ACHN (cell line): ENCODE results near the gene ACE2.
"Not testable (repeated sequence)": the region's sequence is repeated elsewhere in the genome, so short reads cannot be mapped to it uniquely, and the experiment has no call there.

Experiments
- DNase-seq: peaks from one replicate; pipeline ENCODE4 v3.0.0-alpha.2; 2015
- in situ Hi-C: cut with HindIII; loops from 2 replicates; pipeline ENCODE4 v1.10.0; 2017; ENCODE audit warnings: low sequenced_read_pairs, low pct_ligation_motif_present, low pct_unique_long_range_greater_than_20kb

The ACE2 gene

DNA sequence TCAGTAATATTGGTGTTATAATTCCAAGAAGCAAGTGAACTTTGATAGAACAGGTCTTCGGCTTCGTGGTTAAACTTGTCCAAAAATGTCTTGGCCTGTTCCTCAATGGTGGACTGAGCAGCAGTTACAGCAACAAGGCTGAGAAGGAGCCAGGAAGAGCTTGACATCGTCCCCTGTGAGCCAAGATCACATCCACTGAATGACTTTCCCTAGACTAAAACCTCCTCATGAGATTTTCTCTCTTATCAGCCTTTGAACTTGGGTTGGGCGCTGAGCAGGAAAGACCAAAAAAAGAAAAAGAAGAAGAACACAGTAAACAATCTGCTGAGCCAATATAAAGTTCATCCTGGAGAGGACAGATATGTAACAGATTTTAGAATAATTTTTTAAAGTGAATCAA, at the start of gene ACE2:
ACE2 (minus strand) TSS at position 216 of the 400 bp plus-strand sequence; CDS start at position 167, 49 bp downstream.
- in situ Hi-C loops, result no loop called here
- no peak for DNase-seq

DNA sequence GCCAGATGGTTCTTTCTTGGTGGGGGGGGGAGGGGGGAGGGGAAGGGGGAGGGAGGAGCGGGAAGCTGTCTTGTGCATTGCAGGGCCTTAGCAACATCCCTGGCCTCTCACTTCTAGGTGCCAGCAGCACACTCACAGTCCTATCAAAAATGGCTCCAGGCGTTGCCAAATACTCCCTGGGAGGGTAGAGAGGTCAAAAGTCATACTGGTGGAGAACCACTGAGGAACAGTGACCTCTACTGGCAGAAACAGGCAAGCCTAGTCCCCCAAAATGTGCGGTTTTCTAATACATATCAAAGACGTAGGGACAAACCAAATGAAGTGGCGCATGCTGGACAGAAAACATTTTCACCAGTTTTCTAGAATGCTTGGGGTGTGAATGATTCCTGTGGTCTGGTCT, 46.8 kb upstream of the ACE2 start:
- in situ Hi-C loops, DNase-seq: not testable (repeated sequence)

DNA sequence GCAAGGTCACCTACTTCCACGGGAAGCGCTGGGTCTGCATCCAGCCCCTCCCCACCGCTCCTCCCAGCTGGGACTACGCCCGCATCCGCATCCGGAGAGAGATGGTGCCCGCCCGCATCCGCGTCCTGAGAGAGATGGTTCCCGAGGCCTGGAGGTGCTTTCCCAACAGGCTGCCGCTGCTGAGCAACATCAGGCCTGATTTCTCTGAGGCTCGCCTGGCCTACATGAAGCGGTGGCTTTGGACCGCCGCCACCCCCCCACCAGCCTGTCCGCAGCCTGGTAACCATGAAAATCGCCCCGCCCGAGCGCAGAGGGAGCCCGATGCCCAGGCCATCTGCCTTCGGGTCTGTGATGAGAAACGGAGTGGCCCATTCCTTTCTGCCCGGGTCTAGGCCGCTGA, 45.8 kb upstream of the ACE2 start:
- no peak for DNase-seq
- in situ Hi-C loops, result no loop called here

DNA sequence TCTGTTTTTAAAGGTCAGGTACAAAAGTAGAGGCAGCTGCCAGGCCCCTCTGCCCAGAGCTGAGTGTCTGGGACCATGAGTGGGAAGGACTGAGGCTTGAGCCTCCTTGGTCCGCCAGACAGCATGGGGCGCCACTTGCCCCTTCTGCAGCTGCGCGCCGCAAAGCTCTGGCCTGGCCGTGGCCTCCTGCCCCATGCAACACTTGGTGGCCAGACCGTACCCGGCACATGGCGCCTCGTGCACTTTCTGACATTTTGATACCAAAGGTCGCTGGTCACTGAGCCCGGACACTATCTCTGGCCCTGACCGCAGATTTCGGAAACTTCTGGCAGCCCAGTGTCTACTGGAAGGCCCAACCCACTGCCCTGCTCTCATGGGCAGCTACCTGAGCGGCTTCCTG, 45.3 kb upstream of the ACE2 start:
- no peak for DNase-seq
- in situ Hi-C loops, result no loop called here

DNA sequence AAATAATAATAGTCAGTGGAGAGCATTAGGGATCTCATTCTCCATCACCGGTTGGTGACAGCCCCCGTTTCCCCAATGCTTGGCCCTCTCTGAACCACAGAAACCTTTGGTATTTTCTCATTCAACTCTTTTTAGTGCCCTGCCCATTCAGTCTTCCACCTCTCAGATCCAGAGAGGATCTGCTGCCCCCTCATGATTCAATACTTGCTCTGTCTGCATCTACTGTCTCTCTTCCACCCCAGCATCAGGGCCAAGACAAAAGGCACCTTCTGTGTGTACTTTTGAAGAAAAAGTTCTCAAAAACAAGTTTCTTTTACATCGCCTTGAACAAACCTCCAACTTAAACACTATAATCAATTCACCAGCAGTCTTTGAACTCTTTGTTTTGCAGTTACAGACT, 44.5 kb upstream of the ACE2 start:
- in situ Hi-C loops, result no loop called here
- no peak for DNase-seq

DNA sequence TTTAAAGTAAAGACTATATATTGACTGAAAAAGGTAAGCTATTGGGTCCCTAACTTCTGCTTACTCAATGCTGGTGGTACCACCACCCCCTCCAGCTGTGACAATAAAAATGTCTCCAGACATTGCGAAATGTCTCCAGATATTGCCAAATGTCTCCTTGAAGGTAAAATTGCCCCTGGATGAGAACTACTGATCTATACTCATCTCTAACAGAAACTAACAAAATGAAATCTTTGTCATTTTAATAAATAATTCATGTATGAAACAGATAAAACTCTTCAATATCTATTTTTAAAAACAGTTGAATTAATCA, 43.8 kb upstream of the ACE2 start:
- no peak for DNase-seq

DNA sequence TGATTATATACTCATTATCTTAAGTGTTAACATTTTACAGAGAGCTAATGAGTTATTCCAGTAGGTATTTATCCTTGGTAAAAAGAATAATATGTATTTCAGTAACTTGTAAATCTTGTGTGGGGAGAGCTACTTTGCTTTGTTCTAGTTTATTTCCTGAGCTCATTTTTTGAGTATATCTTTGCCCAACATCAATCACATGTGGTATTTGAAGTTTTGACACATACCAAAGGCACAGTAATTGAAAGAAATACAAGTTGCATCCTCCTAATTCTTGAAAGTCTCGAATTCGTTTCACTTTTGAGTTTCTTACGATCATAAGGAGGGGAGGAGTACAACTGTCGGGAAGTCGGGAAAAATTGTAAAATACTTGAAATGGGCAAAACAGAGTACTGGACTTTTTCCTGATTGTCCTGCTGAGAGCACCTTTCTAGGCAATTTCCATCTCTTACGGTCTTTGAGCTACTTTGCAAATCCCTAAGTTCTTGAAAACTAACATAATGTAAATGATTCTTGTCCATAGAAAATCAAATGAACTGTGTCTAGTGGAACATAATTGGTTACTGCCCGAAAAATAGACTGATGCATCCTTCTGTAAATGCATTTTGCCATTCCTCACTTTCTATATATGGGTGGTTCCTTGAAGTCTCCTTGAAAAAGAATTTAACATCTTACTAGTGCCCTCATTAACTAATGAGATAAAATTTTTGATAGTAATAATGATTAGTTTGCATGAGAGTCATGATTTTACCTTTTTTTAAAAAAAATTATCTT, 43.2 kb upstream of the ACE2 start:
- DNase-seq, result no peak
- in situ Hi-C loops, result no loop called here

More for the DNA sequence above, 43.8 kb upstream of the ACE2 start:
- in situ Hi-C loops, result no loop called here

DNA sequence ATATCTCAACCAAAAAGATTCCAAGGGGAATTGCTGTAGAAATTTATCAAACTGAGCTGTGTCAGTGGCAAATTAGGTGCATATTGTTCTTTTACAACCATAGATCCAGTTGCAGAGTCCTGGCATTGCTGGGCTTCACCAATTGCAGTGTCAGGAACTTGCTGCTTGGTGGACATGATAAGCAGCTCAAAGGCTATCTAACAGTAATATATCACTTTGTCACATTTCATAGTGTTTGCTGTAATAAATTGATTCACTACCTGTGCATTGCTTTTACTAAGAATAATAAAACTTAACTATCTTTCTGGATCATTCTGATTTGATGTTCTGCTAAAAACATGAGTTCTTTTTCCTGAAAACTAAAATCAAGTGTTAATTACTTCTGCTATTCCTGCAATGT, 30.9 kb upstream of the ACE2 start:
- DNase-seq, result no peak
- in situ Hi-C loops, result no loop called here

DNA sequence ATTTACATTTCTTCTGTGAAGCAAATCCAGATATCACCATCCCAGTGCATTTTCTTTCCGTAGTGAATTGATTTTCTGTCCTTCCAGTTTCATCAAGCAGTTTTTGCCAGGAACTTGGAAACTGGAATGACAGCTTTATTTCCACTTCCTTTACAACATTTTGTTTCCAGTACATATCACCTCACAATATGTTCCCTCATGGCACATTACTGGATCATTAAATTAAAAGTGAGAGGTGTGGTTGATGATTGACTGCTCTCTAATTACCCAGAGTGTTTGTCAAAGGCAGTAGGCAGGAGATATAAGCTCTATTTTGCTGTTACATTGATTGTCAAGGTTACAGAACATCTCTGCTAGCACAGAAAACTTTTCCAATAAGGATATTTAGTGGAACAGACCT, 22.3 kb upstream of the ACE2 start:
- in situ Hi-C loops, result no loop called here
- no peak for DNase-seq

DNA sequence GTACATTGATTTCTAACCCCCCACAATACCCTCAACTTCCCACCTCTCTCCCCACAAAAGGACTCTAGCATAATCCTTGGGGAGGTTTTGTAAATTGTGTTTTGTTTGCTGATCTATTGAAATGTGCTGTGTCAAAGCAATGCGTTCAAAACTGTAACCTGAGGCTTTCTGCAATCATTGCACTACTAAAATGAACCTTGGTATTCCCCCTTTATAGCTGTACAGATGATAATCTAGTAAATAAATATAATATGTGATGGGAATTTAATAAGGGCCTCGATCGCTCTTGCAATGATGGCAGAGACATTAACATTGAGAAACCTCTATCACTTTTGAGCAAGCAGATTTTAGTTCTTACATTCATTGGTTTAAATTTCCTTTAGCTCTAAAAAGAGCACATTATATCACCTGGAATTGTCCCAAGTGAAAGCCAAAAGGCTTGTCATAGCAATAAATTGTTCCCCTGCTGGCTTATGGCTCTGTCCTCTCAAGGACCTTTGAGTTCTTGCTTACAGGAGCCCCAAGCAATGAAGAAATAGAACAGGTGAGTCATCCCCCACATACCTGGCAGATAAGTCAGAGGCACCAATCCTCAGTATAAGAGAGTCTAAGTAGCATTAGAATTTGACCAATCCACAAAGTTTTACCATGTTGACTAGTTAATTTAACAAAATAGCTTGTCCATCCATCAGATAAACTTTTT, 18.4 kb upstream of the ACE2 start:
- in situ Hi-C loops, result no loop called here
- peak; percentile 19 for DNase-seq

DNA sequence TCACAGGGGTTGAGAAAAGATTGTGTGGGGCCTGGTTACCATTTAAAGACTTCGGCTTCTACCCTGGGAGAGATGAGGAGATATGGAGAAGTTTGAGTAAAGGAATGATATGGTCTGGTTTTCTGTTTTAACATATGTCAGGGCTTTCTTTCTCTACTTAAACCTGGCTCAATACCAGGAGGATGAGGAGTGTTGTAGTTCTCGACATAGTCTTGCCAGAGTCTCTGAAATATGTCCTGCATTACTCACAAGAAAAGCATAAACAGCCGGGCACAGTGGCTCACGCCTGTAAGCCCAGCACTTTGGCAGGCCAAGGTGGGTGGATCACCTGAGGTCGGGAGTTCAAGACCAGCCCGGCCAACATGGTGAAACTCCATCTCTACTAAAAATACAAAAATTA, 16.4 kb upstream of the ACE2 start:
- in situ Hi-C loops, result no loop called here
- no peak for DNase-seq

DNA sequence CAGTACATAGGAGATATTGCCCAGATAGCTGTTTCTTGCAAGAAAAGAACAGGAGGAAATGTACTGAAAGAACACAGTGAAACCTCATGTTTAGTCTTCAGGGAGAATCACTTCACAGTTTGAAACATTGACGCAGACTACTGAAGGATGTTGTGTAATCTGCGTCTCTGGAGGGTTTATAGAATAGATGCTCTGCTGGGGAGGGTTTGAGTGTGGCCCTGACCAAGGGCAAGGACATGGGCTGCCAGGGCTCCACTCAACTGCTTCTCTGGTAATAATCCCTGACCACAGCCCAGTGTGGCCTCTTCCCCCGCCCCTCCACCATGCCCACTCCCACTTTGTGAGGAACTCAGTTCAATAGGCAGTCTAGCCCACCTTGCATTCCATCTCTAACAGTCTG, 15.8 kb upstream of the ACE2 start:
- in situ Hi-C loops, result no loop called here
- DNase-seq, result no peak

DNA sequence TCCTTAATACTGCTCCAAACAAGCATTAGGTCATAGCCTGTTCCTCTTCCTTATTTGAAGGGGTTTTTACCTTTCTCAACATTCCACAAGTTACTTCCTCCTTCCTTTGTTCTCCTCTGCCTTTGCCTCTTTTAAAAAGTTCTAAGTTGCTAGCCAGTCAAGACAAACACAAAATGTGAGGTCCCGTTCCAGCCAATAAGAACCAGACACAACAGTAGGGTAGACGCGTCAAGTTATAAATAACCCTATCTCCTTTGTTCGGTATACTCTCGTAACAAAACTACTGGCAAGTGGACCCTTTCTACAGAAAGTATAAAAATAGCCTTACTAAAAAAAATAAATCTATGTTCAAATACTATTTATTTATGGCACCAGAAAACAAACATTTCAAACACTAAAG, 6.3 kb upstream of the ACE2 start:
- DNase-seq, result no peak
- in situ Hi-C loops, result no loop called here

DNA sequence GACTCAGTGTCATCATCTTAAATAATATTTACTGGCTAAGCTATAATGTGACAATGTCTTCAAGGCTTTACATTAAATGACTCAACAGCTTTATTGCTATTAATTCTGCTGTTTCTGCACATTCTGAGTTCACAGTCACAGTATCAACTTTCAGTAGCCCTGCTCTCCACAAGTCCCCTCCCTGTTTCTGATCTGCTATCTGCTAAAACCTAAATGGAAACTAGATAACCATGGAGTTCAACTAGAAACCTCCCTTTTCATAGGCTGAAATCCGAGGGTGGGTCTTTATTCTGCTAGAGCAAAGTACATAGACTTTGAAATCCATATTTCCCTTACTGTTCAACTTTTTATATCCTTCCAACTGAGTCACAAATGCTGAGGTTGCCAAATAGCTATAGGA, 5.4 kb upstream of the ACE2 start:
- no peak for DNase-seq
- in situ Hi-C loops, result no loop called here

DNA sequence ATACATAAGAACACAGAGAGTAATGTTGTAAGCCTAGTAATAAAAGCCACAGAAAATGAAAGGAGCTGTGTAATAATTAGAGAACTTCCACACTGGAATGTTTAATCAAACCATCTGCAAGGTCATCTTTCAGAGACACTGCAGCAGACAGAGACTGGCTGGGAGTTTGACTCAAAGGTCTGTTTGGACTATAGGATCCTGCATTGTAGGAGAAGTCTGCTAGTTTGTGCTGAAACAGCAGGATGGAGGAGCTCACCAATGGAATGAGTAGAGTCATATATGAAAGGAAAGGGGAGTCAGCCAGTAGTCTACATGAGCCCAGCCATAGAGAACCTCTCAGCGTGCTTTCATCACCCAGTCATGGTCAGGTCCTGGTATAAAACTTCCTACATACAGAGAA, 4.5 kb upstream of the ACE2 start:
- DNase-seq, result no peak
- in situ Hi-C loops, result no loop called here

DNA sequence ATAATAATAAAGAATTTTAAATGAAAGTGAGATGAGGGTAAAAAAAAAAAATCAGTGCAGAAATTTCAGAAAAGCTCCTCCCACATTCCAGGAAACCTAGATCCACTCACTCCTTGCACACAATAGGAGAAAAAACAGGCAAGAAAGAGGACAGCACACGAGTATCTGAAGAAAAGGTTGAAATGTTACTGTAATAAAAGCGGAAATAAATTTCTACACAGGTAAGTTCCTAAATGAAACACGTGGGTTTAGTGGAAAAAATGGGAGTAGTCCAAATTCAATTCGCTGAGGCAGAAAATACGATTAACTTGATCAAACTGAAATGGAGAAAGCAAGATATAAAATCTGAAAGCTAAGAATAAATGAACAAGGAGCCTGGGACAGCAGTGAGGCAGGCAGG, 2.0 kb upstream of the ACE2 start:
- in situ Hi-C loops, result no loop called here
- DNase-seq, result no peak

DNA sequence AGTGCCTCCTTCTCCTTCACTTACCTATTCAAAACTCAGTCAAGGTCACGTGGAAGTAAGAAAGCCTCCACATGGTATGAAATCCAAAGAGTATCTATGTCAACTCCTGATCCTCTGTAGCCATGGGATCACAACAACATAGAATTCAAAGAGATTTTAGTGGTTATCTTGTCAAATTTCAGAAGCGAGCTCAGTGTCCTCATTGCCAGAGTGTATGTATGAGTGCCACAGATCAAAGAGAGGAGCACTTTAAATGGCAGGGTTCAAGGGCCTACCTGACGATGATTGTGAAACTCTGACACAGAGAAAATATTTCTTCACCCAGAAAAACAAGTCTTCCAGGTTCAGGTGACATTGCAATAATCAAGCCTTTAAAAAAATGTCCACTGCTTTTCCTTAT, 1.2 kb upstream of the ACE2 start:
- no peak for DNase-seq
- in situ Hi-C loops, result no loop called here

DNA sequence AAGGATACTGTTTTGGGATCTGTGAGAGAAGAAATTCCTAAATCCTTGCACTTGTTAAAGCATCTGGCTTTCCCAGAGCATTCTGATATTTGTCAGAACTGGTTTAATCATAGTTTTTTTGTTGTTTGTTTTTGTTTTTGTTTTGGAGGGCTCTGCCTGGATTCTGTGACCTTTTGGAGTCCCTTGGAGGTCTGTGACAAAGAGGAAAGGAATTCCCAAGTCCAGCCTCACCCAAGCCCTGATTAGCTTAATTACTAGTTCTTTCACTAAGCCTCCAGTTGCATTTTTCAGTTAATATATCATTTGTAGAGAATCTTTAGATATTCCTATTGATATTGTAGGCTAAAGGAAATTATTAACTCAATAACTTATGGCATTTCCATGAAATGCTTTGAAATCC, 711 bp downstream of the ACE2 start:
- in situ Hi-C loops, result no loop called here
- no peak for DNase-seq

DNA sequence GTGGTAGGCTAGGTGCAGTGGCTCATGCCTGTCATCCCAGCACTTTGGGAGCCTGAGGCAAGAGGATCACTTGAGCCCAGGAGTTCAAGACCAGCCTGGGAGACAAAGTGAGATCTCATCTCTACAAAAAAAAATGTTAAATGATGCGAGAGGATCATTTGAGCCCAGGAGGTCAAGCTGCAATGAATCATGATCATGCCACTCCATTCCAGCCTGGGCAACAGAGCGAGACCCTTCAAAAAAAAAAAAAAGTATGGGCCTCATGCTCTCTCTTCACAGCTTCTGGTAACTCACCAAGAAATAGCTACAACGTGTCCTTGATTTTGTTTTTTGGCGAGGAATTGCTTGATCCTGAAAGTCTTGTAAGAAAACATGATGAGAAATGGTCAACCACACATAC, 1.3 kb downstream of the ACE2 start:
- in situ Hi-C loops, result no loop called here
- peak; percentile 35 for DNase-seq

DNA sequence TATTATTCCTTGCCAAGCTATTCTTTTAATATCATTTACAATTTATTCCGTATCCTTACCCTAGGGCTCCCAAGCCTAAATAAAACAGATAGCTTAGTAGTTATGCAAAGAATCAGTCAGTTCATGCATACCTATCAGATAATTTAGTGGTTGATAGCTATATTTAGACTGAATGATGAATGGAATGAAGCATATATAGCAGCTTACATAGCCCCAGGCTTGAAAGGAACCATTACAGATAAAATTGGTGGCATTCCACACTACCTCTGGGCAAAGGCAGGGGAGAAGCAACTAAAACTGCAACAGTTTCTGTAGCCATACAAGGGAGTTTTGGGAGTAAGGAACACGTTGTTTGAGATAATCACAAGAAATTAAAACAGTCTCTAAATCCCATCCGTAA, 2.7 kb downstream of the ACE2 start:
- in situ Hi-C loops, result no loop called here
- no peak for DNase-seq
